ENCODE data around the gene ZSCAN1. TPM values are rescaled to one million over a fixed set of nuclear protein-coding genes. Genes with fewer than 3 reads are reported as not detected.

Gene ZSCAN1
- total RNA-seq, 1 donor from 2014 or later = not detected

DNA sequence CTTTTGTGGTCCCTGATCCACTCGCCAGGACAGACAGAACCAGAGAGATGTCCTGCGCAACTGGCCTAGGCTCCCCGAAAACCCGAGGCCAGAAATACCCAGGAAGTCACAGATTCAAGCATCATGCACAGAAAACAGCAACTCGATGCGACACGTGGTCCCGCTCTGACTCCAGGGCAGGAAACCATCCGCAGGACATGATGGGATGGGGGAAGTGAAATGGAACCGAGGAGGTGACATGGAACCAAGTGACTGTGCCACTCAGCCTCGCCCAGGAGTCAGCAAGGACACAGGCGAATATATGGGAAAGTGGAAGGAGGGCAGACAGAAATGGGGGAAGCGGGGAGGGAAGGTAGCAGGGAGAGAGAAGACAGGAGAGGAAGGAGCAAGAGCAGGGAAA is 63.1 kb downstream of the ZSCAN1 start:
- ATAC-seq (ENCODE audit: low read depth) (no peak), DNase-seq (no peak)
- Mint-ChIP-seq H3K36me3 (ENCODE audit: low read depth) (peaks cover 24% of the 10 kb centered on the region), H3K9me3 (peaks cover 3% of the 10 kb centered on the region), H3K4me1 (peaks cover 18% of the 10 kb centered on the region), H3K27me3 (no peaks in the 10 kb centered on the region), H3K4me3 (peak overlapping the region; percentile 90), H3K27ac (peak overlapping the region; percentile 38)
- TF ChIP-seq, protein P1, sequence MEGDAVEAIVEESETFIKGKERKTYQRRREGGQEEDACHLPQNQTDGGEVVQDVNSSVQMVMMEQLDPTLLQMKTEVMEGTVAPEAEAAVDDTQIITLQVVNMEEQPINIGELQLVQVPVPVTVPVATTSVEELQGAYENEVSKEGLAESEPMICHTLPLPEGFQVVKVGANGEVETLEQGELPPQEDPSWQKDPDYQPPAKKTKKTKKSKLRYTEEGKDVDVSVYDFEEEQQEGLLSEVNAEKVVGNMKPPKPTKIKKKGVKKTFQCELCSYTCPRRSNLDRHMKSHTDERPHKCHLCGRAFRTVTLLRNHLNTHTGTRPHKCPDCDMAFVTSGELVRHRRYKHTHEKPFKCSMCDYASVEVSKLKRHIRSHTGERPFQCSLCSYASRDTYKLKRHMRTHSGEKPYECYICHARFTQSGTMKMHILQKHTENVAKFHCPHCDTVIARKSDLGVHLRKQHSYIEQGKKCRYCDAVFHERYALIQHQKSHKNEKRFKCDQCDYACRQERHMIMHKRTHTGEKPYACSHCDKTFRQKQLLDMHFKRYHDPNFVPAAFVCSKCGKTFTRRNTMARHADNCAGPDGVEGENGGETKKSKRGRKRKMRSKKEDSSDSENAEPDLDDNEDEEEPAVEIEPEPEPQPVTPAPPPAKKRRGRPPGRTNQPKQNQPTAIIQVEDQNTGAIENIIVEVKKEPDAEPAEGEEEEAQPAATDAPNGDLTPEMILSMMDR (IDR thresholded peaks at IDR 0.05) = no peak
- intact Hi-C loops (cut with micrococcal nuclease) = loop anchor here (5.0 to 10.0 kb wide), 3 partner anchors 95 to 370 kb away; partner anchors contain the start of genes ZNF584, ZNF606 and ZNF671
- ChIA-PET CTCF (no interaction called here), POLR2A (no interaction called here)

DNA sequence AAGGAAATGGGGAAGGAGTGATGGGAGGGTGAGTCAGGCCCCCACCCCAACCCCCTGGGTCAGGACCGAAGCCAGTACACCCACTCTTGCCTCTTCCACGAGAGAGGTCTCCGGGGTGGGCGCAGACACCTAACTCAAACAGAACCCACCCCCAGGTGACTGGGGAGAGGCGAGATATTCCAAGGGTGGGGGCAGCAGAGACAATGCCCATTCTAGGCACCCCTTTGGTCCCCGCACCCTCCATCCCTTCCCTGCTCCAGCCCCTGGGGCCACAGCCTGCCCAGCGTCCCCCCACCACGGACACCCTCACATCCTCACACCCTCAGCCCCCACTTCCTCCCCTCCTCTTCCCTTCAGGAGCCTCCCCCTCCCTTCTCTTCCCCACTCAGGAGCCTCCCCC is 63.5 kb downstream of the ZSCAN1 start:
- H3K36me3 Mint-ChIP-seq (ENCODE audit: low read depth) = peaks cover 22% of the 10 kb centered on the region
- ChIA-PET CTCF (no interaction called here), POLR2A (interaction anchor here (0.6 to 1.5 kb wide), 2 partner anchors 34 to 95 kb away, joined by 4 to 5 read pairs; partner anchors contain the start of gene ZNF606)
- no peaks in the 10 kb centered on the region for H3K27me3 Mint-ChIP-seq
- H3K4me1 Mint-ChIP-seq = peaks cover 18% of the 10 kb centered on the region
- TF ChIP-seq, protein P1 (IDR thresholded peaks at IDR 0.05) = no peak
- peak overlapping the region; percentile 90 for H3K4me3 Mint-ChIP-seq
- H3K27ac Mint-ChIP-seq = peak overlapping the region; percentile 38
- intact Hi-C loops (cut with micrococcal nuclease) = loop anchor here (5.0 to 10.0 kb wide), 3 partner anchors 95 to 370 kb away; partner anchors contain the start of genes ZNF584, ZNF606 and ZNF671
- DNase-seq (no peak), ATAC-seq (ENCODE audit: low read depth) (no peak)
- peaks cover 4% of the 10 kb centered on the region for H3K9me3 Mint-ChIP-seq

DNA sequence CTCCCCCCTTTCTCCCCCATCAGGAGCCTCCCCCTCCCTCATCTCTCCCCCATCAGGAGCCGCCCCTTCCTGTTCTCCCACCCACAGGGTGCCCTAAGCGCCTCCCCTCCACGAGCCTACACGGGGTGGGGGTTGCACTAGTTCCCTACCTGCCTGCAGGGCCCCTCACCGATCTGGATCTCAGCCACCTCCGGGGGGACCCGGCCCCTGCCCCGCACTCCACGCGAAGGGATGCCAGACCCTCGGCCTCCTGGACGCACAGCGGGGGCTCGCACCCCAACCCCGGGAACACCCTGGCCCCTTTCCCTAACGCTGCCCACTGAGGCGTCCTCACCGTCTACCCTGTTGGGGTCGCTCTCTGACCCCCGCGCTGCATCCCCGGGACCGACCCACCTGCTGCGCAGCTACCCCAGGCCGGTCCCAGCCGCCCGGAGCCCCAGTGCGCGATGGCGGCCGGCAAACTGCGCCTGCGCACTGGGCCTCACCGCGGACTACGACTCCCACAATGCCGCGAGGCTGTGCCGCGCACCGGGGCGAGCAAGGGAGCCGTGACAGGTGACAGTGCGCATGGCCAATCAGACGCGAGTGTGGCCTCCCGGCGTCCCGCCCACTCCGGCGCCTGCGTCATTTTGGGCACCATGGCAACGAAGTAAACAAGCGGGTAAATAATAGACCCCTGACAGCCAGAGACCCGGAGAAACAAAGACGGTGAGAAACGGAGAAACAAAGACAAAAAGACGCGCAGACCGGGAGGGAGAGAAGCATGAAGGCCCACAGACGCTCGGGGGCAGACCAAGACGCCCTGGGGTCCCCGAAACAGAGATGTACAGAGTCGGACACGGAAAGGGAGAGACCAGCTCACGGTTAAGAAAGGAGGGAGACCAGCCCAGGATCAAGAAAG is 64.2 kb downstream of the ZSCAN1 start, which contains the start of gene ZSCAN18:
ZSCAN18 (minus strand) TSS at position 451 of the 901 bp plus-strand sequence. CDS start 7,964 bp downstream, outside the sequence.
- peaks cover 24% of the 10 kb centered on the region for H3K36me3 Mint-ChIP-seq (ENCODE audit: low read depth)
- intact Hi-C loops (cut with micrococcal nuclease) = loop anchor here (1.0 to 10.0 kb wide), 9 partner anchors 39 to 371 kb away; partner anchors contain the start of genes ZNF135, ZNF256, ZNF274 and ZNF329
- POLR2A ChIA-PET = interaction anchor here (0.6 to 1.5 kb wide), 3 partner anchors 34 to 95 kb away, joined by 4 to 5 read pairs (median 4); partner anchors contain the start of genes ZNF329 and ZNF606
- ATAC-seq (ENCODE audit: low read depth) = peak; percentile 93
- peak; percentile 98 for DNase-seq
- CTCF ChIA-PET = no interaction called here
- no peaks in the 10 kb centered on the region for H3K27me3 Mint-ChIP-seq
- H3K4me1 Mint-ChIP-seq = peaks cover 18% of the 10 kb centered on the region
- TF ChIP-seq, protein P1 (IDR thresholded peaks at IDR 0.05) = no peak
- peak within 1 kb of the TSS; percentile 100 for H3K27ac Mint-ChIP-seq
- peak within 1 kb of the TSS; percentile 90 for H3K4me3 Mint-ChIP-seq
- peaks cover 5% of the 10 kb centered on the region for H3K9me3 Mint-ChIP-seq

- Mint-ChIP-seq H3K4me1 (peaks cover 18% of the 10 kb centered on the region), H3K4me3 (peak overlapping the region; percentile 90), H3K27me3 (no peaks in the 10 kb centered on the region), H3K9me3 (peaks cover 11% of the 10 kb centered on the region), H3K27ac (peak overlapping the region; percentile 100), H3K36me3 (ENCODE audit: low read depth) (peaks cover 25% of the 10 kb centered on the region)
- DNase-seq = no peak
- peak; percentile 4 for ATAC-seq (ENCODE audit: low read depth)
- TF ChIP-seq, protein P1 (IDR thresholded peaks at IDR 0.05) = no peak
- ChIA-PET CTCF (no interaction called here), POLR2A (interaction anchor here (0.8 to 1.5 kb wide), 4 partner anchors 52 to 207 kb away, joined by 3 to 5 read pairs (median 4); partner anchors contain the start of genes ERVK3-1, ZNF329, ZNF606 and ZNF8)
- intact Hi-C loops (cut with micrococcal nuclease) = loop anchor here (1.0 to 10.0 kb wide), 9 partner anchors 40 to 371 kb away; partner anchors contain the start of genes ZNF135, ZNF256, ZNF274 and ZNF329
Measured at GRCh38 chr19:58098682-58098998, 64.8 kb downstream of the ZSCAN1 start.

Other genes starting within 250 kb of the ZSCAN1 start
- 13.9 and 15.6 TPM in 2 replicates for gene ZNF552, start 219.1 kb upstream of the ZSCAN1 start, total RNA-seq
- 29.3 and 35.0 TPM in 2 replicates for gene ZNF587B, start 203.7 kb upstream of the ZSCAN1 start, total RNA-seq
- 44.0 and 61.1 TPM in 2 replicates for gene ZNF587, start 184.2 kb upstream of the ZSCAN1 start, total RNA-seq
- 64.7 and 84.0 TPM in 2 replicates for gene ZNF814, start 145.0 kb upstream of the ZSCAN1 start, total RNA-seq
- gene ZNF417, start 117.4 kb upstream of the ZSCAN1 start, total RNA-seq = 27.2 and 29.0 TPM in 2 replicates
- gene ZNF418, start 98.6 kb upstream of the ZSCAN1 start, total RNA-seq = 21.3 and 26.5 TPM in 2 replicates
- 16.6 and 20.2 TPM in 2 replicates for gene ZNF256, start 86.3 kb upstream of the ZSCAN1 start, total RNA-seq
- gene C19orf18, start 59.5 kb upstream of the ZSCAN1 start, total RNA-seq = 0.81 and 1.1 TPM in 2 replicates
- 27.8 and 32.9 TPM in 2 replicates for gene ZNF606, start 31.2 kb upstream of the ZSCAN1 start, total RNA-seq
- 5.8 and 7.5 TPM in 2 replicates for gene ZNF135, start 25.3 kb downstream of the ZSCAN1 start, total RNA-seq
- gene ZSCAN18, start 64.2 kb downstream of the ZSCAN1 start, total RNA-seq = 40.8 and 49.8 TPM in 2 replicates
- gene ZNF329, start 116.8 kb downstream of the ZSCAN1 start, total RNA-seq = 9.7 and 10.8 TPM in 2 replicates
- gene ZNF274, start 149.0 kb downstream of the ZSCAN1 start, total RNA-seq = 47.2 and 50.3 TPM in 2 replicates
- gene ZNF544, start 194.9 kb downstream of the ZSCAN1 start, total RNA-seq = 45.2 and 61.7 TPM in 2 replicates
- 4.7 and 5.3 TPM in 2 replicates for gene ZNF8, start 244.9 kb downstream of the ZSCAN1 start, total RNA-seq